H1 (cell line): ENCODE data around the gene CRB2. TPM values are rescaled to one million over a fixed set of nuclear protein-coding genes. Genes with fewer than 3 reads are reported as not detected.

Source experiments
- CTCF ChIA-PET: fragments of 300-600 bp; sonication (Branson Sonifier 250); formaldehyde crosslinking; loops from one replicate; lab custom pipeline; 2021; ENCODE audit not compliant: partially characterized antibody; lab: Charles Lee
- POLR2A ChIA-PET: fragments of 300-600 bp; sonication (Branson Sonifier 250); formaldehyde crosslinking; loops from one replicate; lab custom pipeline; 2021; ENCODE audit warnings: inconsistent platforms; ENCODE audit not compliant: partially characterized antibody; lab: Charles Lee
- DNase-seq, 2 experiments: peaks; one replicate each; pipeline versions ENCODE4 v3.0.0 to v3.0.0-alpha.2; 2010 to 2022; ENCODE audit warnings: low spot score in 2 of 2, low read depth in 1 of 2, mixed read lengths in 1 of 2
- FAIRE-seq: peaks from 2 replicates; lab custom pipeline; 2011; peaks lifted over from hg19 to GRCh38; lab: Jason Lieb, UNC
- H2AFZ ChIP-seq: 2 replicates; pipeline ENCODE4 v1.8.1; 2012; ENCODE audit warnings: low read length, inconsistent platforms
- H2AK5ac ChIP-seq: 2 replicates; pipeline ENCODE4 v1.6.1; 2013; ENCODE audit warnings: low read depth, low read length
- H2BK120ac ChIP-seq: replicated peaks from 2 replicates; pipeline ENCODE3; 2013; ENCODE audit warnings: low read depth, low read length, inconsistent platforms
- H2BK12ac ChIP-seq: 2 replicates; pipeline ENCODE4 v1.6.1; 2013; ENCODE audit warnings: low read depth, low read length
- H2BK15ac ChIP-seq: 2 replicates; pipeline ENCODE4 v1.6.1; 2013; ENCODE audit warnings: low read length
- H2BK20ac ChIP-seq: 2 replicates; pipeline ENCODE4 v1.6.1; 2013; ENCODE audit warnings: low read length
- H2BK5ac ChIP-seq: 2 replicates; pipeline ENCODE4 v1.6.1; 2013; ENCODE audit warnings: low read depth, low read length
- H3K14ac ChIP-seq: 2 replicates; pipeline ENCODE4 v1.6.1; 2013; ENCODE audit warnings: inconsistent platforms; ENCODE audit not compliant: insufficient read length
- H3K18ac ChIP-seq: 2 replicates; pipeline ENCODE4 v1.6.1; 2013; ENCODE audit warnings: low read length; ENCODE audit errors: extremely low read depth
- H3K23ac ChIP-seq: 2 replicates; pipeline ENCODE4 v1.6.1; 2013; ENCODE audit warnings: inconsistent platforms; ENCODE audit not compliant: insufficient read length
- H3K23me2 ChIP-seq: 2 replicates; pipeline ENCODE4 v1.6.1; 2013; ENCODE audit warnings: low read depth, low read length
- H3K27ac ChIP-seq: 2 replicates; pipeline ENCODE4 v1.6.1; 2011; ENCODE audit warnings: low read depth, low read length, inconsistent platforms
- H3K27me3 ChIP-seq, 4 experiments: replicated peaks in 1 of 4; 1 replicate in 1 of 4; 2 replicates in 3 of 4; pipeline versions ENCODE4 v1.6.1 to v1.8.1; 2011 to 2013; ENCODE audit warnings: low read length in 3 of 4, mild to moderate bottlenecking in 3 of 4, inconsistent platforms in 2 of 4, mixed read lengths in 2 of 4, moderate library complexity in 1 of 4; ENCODE audit not compliant: control insufficient read depth in 3 of 4, insufficient read depth in 3 of 4; ENCODE audit errors: extremely low read depth in 1 of 4
- H3K36me3 ChIP-seq, 4 experiments: 2 replicates each; pipeline versions ENCODE4 v1.6.1 to v1.8.1; 2011 to 2013; ENCODE audit warnings: mild to moderate bottlenecking in 4 of 4, low read length in 3 of 4, moderate library complexity in 2 of 4, control low read depth in 1 of 4, inconsistent platforms in 1 of 4; ENCODE audit not compliant: insufficient read depth in 4 of 4, control insufficient read depth in 2 of 4
- H3K4ac ChIP-seq: replicated peaks from 2 replicates; pipeline ENCODE3; 2013; ENCODE audit warnings: low read length, low read depth, mixed read lengths, inconsistent platforms; ENCODE audit not compliant: insufficient read length
- H3K4me1 ChIP-seq, 4 experiments: replicated peaks in 1 of 4; 1 replicate in 1 of 4; 2 replicates in 3 of 4; pipeline versions ENCODE4 v1.6.1 to v1.8.1; 2011 to 2013; ENCODE audit warnings: low read length in 3 of 4, inconsistent platforms in 2 of 4, mixed read lengths in 1 of 4; ENCODE audit not compliant: insufficient read depth in 4 of 4, control insufficient read depth in 3 of 4
- H3K4me2 ChIP-seq, 2 experiments: 2 replicates each; pipeline versions ENCODE4 v1.6.1 to v1.8.1; 2011 to 2013; ENCODE audit warnings: low read depth in 2 of 2, low read length in 2 of 2, control low read depth in 1 of 2, inconsistent platforms in 1 of 2, mild to moderate bottlenecking in 1 of 2; ENCODE audit not compliant: insufficient read depth in 1 of 2
- H3K4me3 ChIP-seq, 4 experiments: fragments of 200-600, 300-600 bp in 1 of 4; sonication (generic), shearing (Covaris generic), sonication (Bioruptor Twin) in 1 of 4; 2 replicates each; pipeline versions ENCODE4 v1.5.1 to v1.8.1; 2011 to 2016; ENCODE audit warnings: low read length in 4 of 4, low read depth in 3 of 4, control low read depth in 2 of 4, inconsistent platforms in 2 of 4, mild to moderate bottlenecking in 2 of 4, mixed read lengths in 1 of 4, moderate library complexity in 1 of 4; ENCODE audit not compliant: insufficient read depth in 2 of 4; ENCODE audit errors: extremely low read depth in 1 of 4
- H3K56ac ChIP-seq: replicated peaks from 2 replicates; pipeline ENCODE3; 2013; ENCODE audit warnings: low read depth, mild to moderate bottlenecking, mixed read lengths, low read length, inconsistent platforms; ENCODE audit not compliant: insufficient read length
- H3K79me1 ChIP-seq: 2 replicates; pipeline ENCODE4 v1.6.1; 2013; ENCODE audit warnings: low read depth, low read length, control low read depth
- H3K79me2 ChIP-seq, 2 experiments: 2 replicates each; pipeline versions ENCODE4 v1.6.1 to v1.8.1; 2012 to 2013; ENCODE audit warnings: low read length in 2 of 2, mild to moderate bottlenecking in 2 of 2, inconsistent platforms in 1 of 2; ENCODE audit not compliant: insufficient read depth in 2 of 2, control insufficient read depth in 1 of 2
- H3K9ac ChIP-seq, 4 experiments: replicated peaks in 1 of 4; 1 replicate in 1 of 4; 2 replicates in 3 of 4; pipeline versions ENCODE4 v1.6.1 to v1.8.1; 2011 to 2013; ENCODE audit warnings: low read depth in 3 of 4, low read length in 3 of 4, control low read depth in 2 of 4, mild to moderate bottlenecking in 2 of 4, moderate library complexity in 2 of 4, inconsistent platforms in 1 of 4; ENCODE audit errors: extremely low read depth in 1 of 4
- H3K9me3 ChIP-seq, 2 experiments: 2 replicates each; pipeline versions ENCODE4 v1.6.1 to v1.8.1; 2012 to 2013; ENCODE audit warnings: mild to moderate bottlenecking in 2 of 2, moderate library complexity in 2 of 2, control low read depth in 1 of 2, inconsistent platforms in 1 of 2, low read depth in 1 of 2, low read length in 1 of 2, mixed read lengths in 1 of 2; ENCODE audit not compliant: insufficient read depth in 2 of 2
- H4K20me1 ChIP-seq, 2 experiments: replicated peaks in 1 of 2; 2 replicates each; pipeline versions ENCODE3 to v1.8.1; 2011 to 2013; ENCODE audit warnings: inconsistent platforms in 2 of 2, low read length in 2 of 2, mild to moderate bottlenecking in 1 of 2; ENCODE audit not compliant: insufficient read depth in 2 of 2, control insufficient read depth in 1 of 2
- H4K5ac ChIP-seq: 2 replicates; pipeline ENCODE4 v1.6.1; 2013; ENCODE audit warnings: low read length, low read depth, mixed read lengths, inconsistent platforms; ENCODE audit not compliant: insufficient read length
- H4K8ac ChIP-seq: 2 replicates; pipeline ENCODE4 v1.8.0; 2013; ENCODE audit warnings: mild to moderate bottlenecking, moderate library complexity, low read length, inconsistent platforms; ENCODE audit not compliant: insufficient read depth; ENCODE audit errors: extremely low read depth
- H4K91ac ChIP-seq: replicated peaks from 2 replicates; pipeline ENCODE3; 2013; ENCODE audit warnings: low read length, mixed read lengths, inconsistent platforms; ENCODE audit not compliant: insufficient read length
- CBX8 ChIP-seq: fragments of 300-800, 300-1000 bp; sonication (generic); IDR thresholded peaks from 2 replicates; pipeline ENCODE4 v1.7.1; 2016; ENCODE audit warnings: low read depth, low read length, borderline replicate concordance
- CHD2 ChIP-seq: IDR thresholded peaks from 2 replicates; pipeline ENCODE4 v1.6.1; 2012; ENCODE audit warnings: low read length, improper control_type of control experiment
- GTF2F1 ChIP-seq: IDR thresholded peaks from 2 replicates; pipeline ENCODE4 v1.6.1; 2012; ENCODE audit warnings: low read depth, low read length, improper control_type of control experiment, borderline replicate concordance
- PHF8 ChIP-seq: fragments of 200-600 bp; sonication (generic); conservative IDR thresholded peaks from 2 replicates; pipeline ENCODE4 v1.7.1; 2012; ENCODE audit warnings: low read depth, mild to moderate bottlenecking, inconsistent platforms, low read length, moderate library complexity
- SAP30 ChIP-seq: fragments of 300-600 bp; sonication (generic); IDR thresholded peaks from 2 replicates; pipeline ENCODE4 v1.7.1; 2012; ENCODE audit warnings: low read length, moderate library complexity, mild to moderate bottlenecking, inconsistent platforms; ENCODE audit not compliant: insufficient read depth, insufficient replicate concordance
- SIRT6 ChIP-seq: IDR thresholded peaks from one replicate; pipeline ENCODE4 v1.7.1; 2012; ENCODE audit warnings: low read length, inconsistent platforms
- YY1 ChIP-seq: IDR thresholded peaks from 2 replicates; pipeline ENCODE4 v1.6.1; 2011; ENCODE audit warnings: low read depth, mild to moderate bottlenecking, low read length
- WGBS, 2 experiments: shearing (Covaris generic) in 1 of 2; methylation state at CpG; one replicate each; pipeline versions ENCODE4 v1.1.6 to v1.1.7; 2013 to 2015; ENCODE audit warnings: low lambda C conversion rate in 2 of 2, mixed read lengths in 2 of 2, inconsistent platforms in 1 of 2, low coverage in 1 of 2, missing lambda C conversion rate in 1 of 2; ENCODE audit not compliant: insufficient replicate concordance in 2 of 2, insufficient coverage in 1 of 2, insufficient read length in 1 of 2; ENCODE audit errors: extremely low coverage in 1 of 2, missing lambda C conversion rate in 1 of 2; 5-methylcytosine and 5-hydroxymethylcytosine counted together
- polyA plus RNA-seq, 7 experiments: library from polyadenylated mRNA; depleted of rRNA in 3 of 7; stranded (reverse) in 5 of 7; unstranded in 2 of 7; fragments of >200 nt in 5 of 7; fragments of 200-250 nt in 2 of 7; gene quantifications; 1 replicate in 5 of 7; 2 replicates in 1 of 7; 4 replicates in 1 of 7; pipeline versions ENCODE4 v1.2.1 to v1.2.3, GENCODE V29; 2011 to 2013; ENCODE audit warnings: missing spikeins in 2 of 7, mixed read lengths in 2 of 7
- total RNA-seq: library from RNA; stranded (reverse); fragmentation: NEBNext Ultra II Directional; extraction: Animal tissue kit (Norgen Biotek cat#: 25700); gene quantifications from 2 replicates; pipeline ENCODE4 v1.2.1, GENCODE V29; 2021
- TF ChIP-seq, protein P1 (sequence below): IDR thresholded peaks from 2 replicates; pipeline ENCODE4 v1.6.1; 2011; ENCODE audit warnings: low read length, improper control_type of control experiment
- TF ChIP-seq, protein P2 (sequence below): IDR thresholded peaks from 2 replicates; pipeline ENCODE4 v1.6.1; 2012; ENCODE audit warnings: low read length, inconsistent platforms

The CRB2 gene
- total and polyA plus RNA-seq, 2 of the 8 experiments (the other 6 are each of a cell fraction or from before 2014, with no cell fraction given): 4.0 to 8.4 TPM

DNA sequence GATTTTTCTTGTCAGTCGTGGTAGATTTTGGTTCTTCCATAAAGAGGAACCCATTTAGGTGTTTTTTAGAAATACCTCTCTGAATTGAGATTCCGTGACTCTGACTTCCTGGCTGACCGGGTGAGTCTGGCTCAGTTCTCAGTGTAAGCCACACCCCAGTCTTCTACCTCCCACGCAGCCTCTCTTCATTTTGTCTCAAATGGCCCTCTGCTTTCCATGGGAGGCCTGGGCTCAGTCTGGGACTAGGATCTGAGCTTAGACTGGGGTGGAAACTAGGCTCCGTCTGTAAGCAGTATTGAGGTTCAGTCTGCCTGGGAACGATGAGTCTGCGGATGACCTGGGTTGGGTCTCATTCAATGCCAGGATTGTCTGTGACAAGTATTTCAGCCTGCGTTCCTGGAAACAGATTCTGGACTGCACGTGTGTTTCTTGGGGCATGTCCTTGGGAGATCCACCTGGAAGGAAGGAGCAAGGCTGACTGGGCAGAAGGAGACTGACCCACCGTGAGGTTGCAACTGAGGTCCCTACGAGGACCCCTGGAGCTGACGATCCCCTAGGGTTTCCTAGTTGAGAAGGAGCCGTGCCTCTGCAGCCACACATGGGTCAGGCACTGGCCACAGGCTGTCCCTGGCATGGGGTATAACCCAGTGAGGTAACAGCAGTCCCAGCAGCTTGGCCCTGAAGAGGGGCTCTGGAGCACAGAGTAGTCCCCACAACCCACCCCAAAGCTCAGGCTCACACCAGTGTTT lies 12.4 kb upstream of the CRB2 start:
- Histone ChIP-seq H4K91ac (no peak overlapping the region), H2BK20ac (no peak overlapping the region), H3K4ac (no peak overlapping the region), H3K4me3 (no peak overlapping the region), H2AK5ac (no peak overlapping the region), H3K9me3 (no peaks in the 10 kb centered on the region), H2BK12ac (peak overlapping the region; percentile 19; the same call in 1 of the 2 replicates), H3K9ac (no peak overlapping the region), H4K8ac (0 out of 2 replicates have a peak overlapping the region, but pooled peaks have one; percentile 12), H3K27me3 (no peaks in the 10 kb centered on the region), H3K79me2 (no peaks in the 10 kb centered on the region), H4K20me1 (peaks cover 0 to 10% of the 10 kb centered on the region in 2 experiments), H3K27ac (no peak overlapping the region), H3K36me3 (no peaks in the 10 kb centered on the region), H4K5ac (no peak overlapping the region), H3K23me2 (peaks cover 11% of the 10 kb centered on the region), H3K18ac (no peak overlapping the region), H3K23ac (no peak overlapping the region), H2BK120ac (no peak overlapping the region), H3K79me1 (no peaks in the 10 kb centered on the region), H3K4me1 (peaks cover 0 to 13% (median 3%) of the 10 kb centered on the region in 4 experiments; a peak in 6 of 7 replicates), H3K4me2 (no peak overlapping the region), H2BK15ac (peak overlapping the region; percentile 46), H3K56ac (no peak overlapping the region), H2BK5ac (no peak overlapping the region), H3K14ac (no peak overlapping the region), H2AFZ (0 out of 2 replicates have a peak overlapping the region, but pooled peaks have one; percentile 28)
- DNase-seq: no peak
- WGBS, 2 experiments: 73% methylated on average over 13 of the region's 13 CpGs; no CpG with 5 or more reads in 1 of the 2 experiments
- FAIRE-seq: no peak
- ChIA-PET POLR2A (interaction anchor here (1.4 kb wide), 1 partner anchor 14 kb away, joined by 4 read pairs; no protein-coding TSS in a partner anchor), CTCF (interaction anchor here (0.6 to 2.9 kb wide), 6 partner anchors 10 to 483 kb away, joined by 3 to 14 read pairs (median 4); no protein-coding TSS in a partner anchor)
- TF ChIP-seq SAP30: no peak
- TF ChIP-seq GTF2F1: no peak
- TF ChIP-seq, protein P1, sequence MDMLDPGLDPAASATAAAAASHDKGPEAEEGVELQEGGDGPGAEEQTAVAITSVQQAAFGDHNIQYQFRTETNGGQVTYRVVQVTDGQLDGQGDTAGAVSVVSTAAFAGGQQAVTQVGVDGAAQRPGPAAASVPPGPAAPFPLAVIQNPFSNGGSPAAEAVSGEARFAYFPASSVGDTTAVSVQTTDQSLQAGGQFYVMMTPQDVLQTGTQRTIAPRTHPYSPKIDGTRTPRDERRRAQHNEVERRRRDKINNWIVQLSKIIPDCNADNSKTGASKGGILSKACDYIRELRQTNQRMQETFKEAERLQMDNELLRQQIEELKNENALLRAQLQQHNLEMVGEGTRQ: no peak
- TF ChIP-seq SIRT6: no peak
- no peak for TF ChIP-seq PHF8
- no peak for TF ChIP-seq CBX8
- no peak for TF ChIP-seq CHD2
- TF ChIP-seq, protein P2, sequence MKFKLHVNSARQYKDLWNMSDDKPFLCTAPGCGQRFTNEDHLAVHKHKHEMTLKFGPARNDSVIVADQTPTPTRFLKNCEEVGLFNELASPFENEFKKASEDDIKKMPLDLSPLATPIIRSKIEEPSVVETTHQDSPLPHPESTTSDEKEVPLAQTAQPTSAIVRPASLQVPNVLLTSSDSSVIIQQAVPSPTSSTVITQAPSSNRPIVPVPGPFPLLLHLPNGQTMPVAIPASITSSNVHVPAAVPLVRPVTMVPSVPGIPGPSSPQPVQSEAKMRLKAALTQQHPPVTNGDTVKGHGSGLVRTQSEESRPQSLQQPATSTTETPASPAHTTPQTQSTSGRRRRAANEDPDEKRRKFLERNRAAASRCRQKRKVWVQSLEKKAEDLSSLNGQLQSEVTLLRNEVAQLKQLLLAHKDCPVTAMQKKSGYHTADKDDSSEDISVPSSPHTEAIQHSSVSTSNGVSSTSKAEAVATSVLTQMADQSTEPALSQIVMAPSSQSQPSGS: no peak
- no peak for TF ChIP-seq YY1
